ENCODE measurements around the gene TAF8. TPM values are rescaled to one million over a fixed set of nuclear protein-coding genes. Genes with fewer than 3 reads are reported as not detected.
A peak's percentile ranks its signal among the peaks of the same experiment; 100 is the strongest.

The TAF8 gene
- total RNA-seq, 1 experiment from 2014 or later: 35.5 TPM

- no peaks in the 10 kb centered on the region for H3K27me3 ChIP-seq (ENCODE audit: control insufficient read depth, insufficient read depth, low read length)
- H3K36me3 ChIP-seq (ENCODE audit: control insufficient read depth, insufficient read depth, low read length): no peaks in the 10 kb centered on the region
- ChIA-PET POLR2A (interaction anchor here (0.5 kb wide), 1 partner anchor 22 kb away, joined by 3 read pairs; no protein-coding TSS in a partner anchor), CTCF (no interaction called here)
- intact Hi-C loops (cut with micrococcal nuclease; ENCODE audit: unreplicated experiment) (no loop called here), in situ Hi-C loops (cut with HindIII; ENCODE audit: low pct_unique_long_range_greater_than_20kb, low sequenced_read_pairs) (no loop called here)
- no peaks in the 10 kb centered on the region for H3K9me3 ChIP-seq (ENCODE audit: control insufficient read depth, insufficient read depth, low read depth, low read length)
- no peak for TF ChIP-seq TCF7L2 (IDR thresholded peaks at IDR 0.05; ENCODE audit: low read depth, low read length)
- TF ChIP-seq SIN3A (IDR thresholded peaks at IDR 0.05; ENCODE audit: borderline replicate concordance, insufficient read depth, low read depth, low read length): no peak
- TF ChIP-seq CTCF (IDR thresholded peaks at IDR 0.05): no peak
- H3K4me3 ChIP-seq (ENCODE audit: low read depth in 2 of 2, low read length in 2 of 2): no peak overlapping the region
- no peak for DNase-seq (ENCODE audit: low read depth, low spot score)
- BruUV-seq (replicated peaks): TSS peak; percentile 43
- no peaks in the 10 kb centered on the region for H3K4me1 ChIP-seq (ENCODE audit: control insufficient read depth, insufficient read depth, low read length)
- no peak for ATAC-seq
- no peak overlapping the region for H3K27ac ChIP-seq (ENCODE audit: low read length)
These were observed 28.1 kb downstream of the TAF8 start for GRCh38 chr6:42078386-42078785.

- no TSS peak for BruUV-seq (replicated peaks)
- ATAC-seq (no peak), DNase-seq (ENCODE audit: low read depth, low spot score) (no peak)
- Histone ChIP-seq H3K27ac (ENCODE audit: low read length) (no peak overlapping the region), H3K36me3 (ENCODE audit: control insufficient read depth, insufficient read depth, low read length) (no peaks in the 10 kb centered on the region), H3K27me3 (ENCODE audit: control insufficient read depth, insufficient read depth, low read length) (no peaks in the 10 kb centered on the region), H3K4me3 (ENCODE audit: low read depth in 2 of 2, low read length in 2 of 2) (no peak overlapping the region), H3K9me3 (ENCODE audit: control insufficient read depth, insufficient read depth, low read depth, low read length) (no peaks in the 10 kb centered on the region), H3K4me1 (ENCODE audit: control insufficient read depth, insufficient read depth, low read length) (no peaks in the 10 kb centered on the region)
- TF ChIP-seq SIN3A (IDR thresholded peaks at IDR 0.05; ENCODE audit: borderline replicate concordance, insufficient read depth, low read depth, low read length) (no peak), TCF7L2 (IDR thresholded peaks at IDR 0.05; ENCODE audit: low read depth, low read length) (no peak), REST (IDR thresholded peaks at IDR 0.05; ENCODE audit: insufficient read depth in 1 of 2, low read depth in 2 of 2, low read length in 1 of 2) (no peak), POLR2AphosphoS5 (IDR thresholded peaks at IDR 0.05; ENCODE audit: low read depth, low read length) (no peak), CTCF (IDR thresholded peaks at IDR 0.05) (no peak)
- ChIA-PET CTCF (interaction anchor here (0.5 kb wide), 1 partner anchor 70 kb away, joined by 4 read pairs; no protein-coding TSS in a partner anchor), POLR2A (interaction anchor here (0.5 kb wide), 2 partner anchors 135 to 200 kb away, joined by 4 to 6 read pairs; no protein-coding TSS in a partner anchor)
- intact Hi-C loops (cut with micrococcal nuclease; ENCODE audit: unreplicated experiment): no loop called here
- in situ Hi-C loops (cut with HindIII; ENCODE audit: low pct_unique_long_range_greater_than_20kb, low sequenced_read_pairs): no loop called here
These were observed 29.7 kb downstream of the TAF8 start for GRCh38 chr6:42079941-42080464.

Measured in Panc1 (cell line).